ENCODE data around the gene FAM83F.
"Not testable (repeated sequence)": the region's sequence is repeated elsewhere in the genome, so short reads cannot be mapped to it uniquely, and the experiment has no call there.

Gene FAM83F

DNA sequence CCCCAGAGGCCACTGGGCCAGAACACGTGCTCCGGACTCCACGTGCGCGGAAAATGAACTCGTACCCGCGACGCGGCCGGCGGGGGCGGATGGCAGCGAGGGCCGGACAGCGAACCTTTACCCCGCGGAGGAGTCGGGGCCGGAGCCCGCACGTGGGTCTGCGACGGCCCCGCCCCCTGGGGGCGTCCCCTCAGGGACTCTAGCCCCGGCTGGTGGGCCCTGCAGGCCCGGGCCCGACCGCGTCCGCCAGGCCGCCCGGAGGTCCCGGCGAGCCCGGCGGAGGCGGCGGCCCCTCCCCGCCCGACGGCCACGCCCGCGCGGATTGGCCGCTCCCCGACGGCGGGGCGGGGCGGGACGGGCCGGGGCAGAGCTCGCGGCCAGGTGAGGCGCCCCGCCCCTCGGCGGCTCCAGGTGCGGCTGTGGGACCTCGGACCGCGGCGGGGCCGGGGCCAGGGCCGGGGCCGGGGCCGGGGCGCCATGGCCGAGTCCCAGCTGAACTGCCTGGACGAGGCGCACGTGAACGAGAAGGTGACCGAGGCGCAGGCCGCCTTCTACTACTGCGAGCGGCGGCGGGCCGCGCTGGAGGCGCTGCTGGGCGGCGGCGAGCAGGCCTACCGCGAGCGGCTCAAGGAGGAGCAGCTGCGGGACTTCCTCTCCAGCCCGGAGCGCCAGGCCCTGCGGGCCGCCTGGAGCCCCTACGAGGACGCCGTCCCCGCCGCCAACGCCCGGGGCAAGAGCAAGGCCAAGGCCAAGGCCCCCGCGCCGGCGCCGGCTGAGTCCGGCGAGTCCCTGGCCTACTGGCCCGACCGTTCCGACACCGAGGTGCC, at the start of gene FAM83F:
Gene FAM83F (plus strand): TSS at position 389 of the 827 bp plus-strand sequence. CDS start 89 bp downstream, at position 478.
- Mint-ChIP-seq H3K4me3 (peak within 1 kb of the TSS; percentile 71), H3K27me3 (no peaks in the 10 kb centered on the region), H3K4me1 (peaks cover 12% of the 10 kb centered on the region), H3K9me3 (no peaks in the 10 kb centered on the region), H3K36me3 (no peaks in the 10 kb centered on the region), H3K27ac (peak within 1 kb of the TSS; percentile 78)

DNA sequence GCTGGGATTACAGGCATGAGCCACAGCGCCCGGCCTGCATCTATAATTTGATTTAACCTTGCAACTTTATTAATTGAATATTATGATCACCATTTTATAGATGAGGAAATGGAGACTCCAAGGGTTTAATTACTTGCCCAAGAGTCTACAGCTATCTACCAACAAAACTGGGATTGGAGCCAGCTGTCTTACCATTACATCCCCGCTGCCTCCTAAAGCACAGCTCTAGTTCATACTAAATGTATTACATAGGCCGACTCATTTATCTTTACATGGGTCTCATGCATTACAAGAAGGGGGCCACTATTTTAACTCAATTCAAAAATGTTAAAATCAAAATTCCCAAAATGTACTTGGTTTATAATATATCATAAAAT, 48.6 kb upstream of the FAM83F start:
- Mint-ChIP-seq H3K4me1 (peaks cover 100% of the 10 kb centered on the region), H3K27ac (peak overlapping the region; percentile 87), H3K4me3 (no peak overlapping the region), H3K27me3 (no peaks in the 10 kb centered on the region), H3K36me3 (peaks cover 10% of the 10 kb centered on the region), H3K9me3 (no peaks in the 10 kb centered on the region)

DNA sequence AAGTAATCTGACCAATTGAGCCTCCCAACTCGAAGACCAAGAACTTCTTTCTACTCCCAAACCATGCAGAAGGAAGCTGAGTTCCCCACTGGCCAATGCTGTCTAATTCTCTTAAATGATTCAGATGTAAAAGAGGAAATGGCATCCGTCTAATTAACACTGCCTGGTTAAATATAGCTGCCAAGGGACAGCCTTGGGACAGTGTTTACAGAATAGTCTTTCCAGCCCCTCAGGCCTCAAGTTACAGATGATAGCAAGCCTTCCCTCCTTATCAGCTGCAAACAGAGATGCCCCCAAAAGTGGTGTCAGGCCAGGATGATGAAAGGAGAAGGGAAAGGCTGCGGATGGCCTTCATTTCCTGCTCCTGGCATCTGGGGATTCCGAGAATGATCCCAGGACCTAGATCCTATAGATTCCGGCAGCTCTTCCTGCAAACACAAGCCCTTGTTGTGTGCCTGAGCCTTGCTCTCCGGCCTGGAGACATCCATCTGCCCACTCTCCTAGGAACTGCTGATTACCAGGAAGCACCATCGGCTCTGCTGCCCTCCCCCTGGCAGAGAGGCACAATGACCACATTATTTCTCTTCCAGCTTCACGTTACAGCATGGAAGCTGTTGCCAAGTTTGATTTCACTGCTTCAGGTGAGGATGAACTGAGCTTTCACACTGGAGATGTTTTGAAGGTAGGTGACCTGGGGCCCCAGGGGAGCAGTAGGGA, 48.1 kb upstream of the FAM83F start:
- no peaks in the 10 kb centered on the region for H3K27me3 Mint-ChIP-seq
- H3K36me3 Mint-ChIP-seq = peaks cover 14% of the 10 kb centered on the region
- peak overlapping the region; percentile 30 for H3K4me3 Mint-ChIP-seq
- H3K4me1 Mint-ChIP-seq = peaks cover 100% of the 10 kb centered on the region
- no peaks in the 10 kb centered on the region for H3K9me3 Mint-ChIP-seq
- H3K27ac Mint-ChIP-seq = peak overlapping the region; percentile 87

DNA sequence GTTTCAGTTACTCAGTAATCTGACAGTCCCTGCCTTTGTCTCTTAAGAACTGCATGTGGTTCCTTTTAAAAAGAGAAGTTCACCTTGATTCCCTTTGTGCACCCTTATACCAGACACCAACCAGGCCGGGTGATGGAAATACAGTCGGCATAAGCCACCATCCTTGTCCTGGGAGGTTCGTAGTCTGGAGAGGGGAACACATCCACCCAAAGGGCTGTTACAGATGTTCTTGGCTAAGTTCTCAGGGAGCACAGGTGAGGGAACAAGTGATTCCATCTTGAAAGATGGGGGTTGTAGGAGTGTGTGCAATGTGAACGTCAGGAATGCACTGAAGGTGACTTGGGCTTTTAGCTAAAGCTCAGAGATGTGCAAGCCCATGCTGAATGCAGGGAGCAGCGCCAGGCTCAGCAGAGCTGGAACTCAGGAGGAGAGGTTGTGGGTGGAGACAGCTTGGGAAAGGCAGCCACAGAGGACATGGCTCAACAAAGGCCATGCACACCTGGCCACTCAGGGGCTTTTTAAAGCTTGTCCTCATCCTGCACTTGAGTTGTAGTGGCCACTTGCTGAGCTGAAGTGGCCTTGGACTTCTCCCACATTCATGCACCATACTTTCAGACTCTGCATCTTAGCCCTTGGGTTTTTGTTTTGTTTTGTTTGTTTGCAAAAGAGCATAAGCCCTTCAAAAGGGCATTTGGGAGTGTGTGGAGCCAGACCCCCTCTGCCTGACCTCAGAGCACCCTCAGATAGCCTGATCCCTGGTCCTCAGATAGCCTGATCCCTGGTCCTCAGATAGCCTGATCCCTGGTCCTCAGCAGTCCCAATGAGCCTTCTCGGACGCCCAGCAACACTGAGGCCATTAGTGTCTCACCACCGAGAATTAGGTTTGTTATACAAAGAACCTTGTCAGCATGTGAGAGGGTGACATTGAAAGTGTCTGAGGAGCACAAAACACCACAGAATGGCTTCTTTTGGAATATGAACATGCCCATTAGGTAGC, 47.2 kb upstream of the FAM83F start:
- no peaks in the 10 kb centered on the region for H3K27me3 Mint-ChIP-seq
- peaks cover 14% of the 10 kb centered on the region for H3K36me3 Mint-ChIP-seq
- H3K4me3 Mint-ChIP-seq = peak overlapping the region; percentile 30
- H3K9me3 Mint-ChIP-seq = no peaks in the 10 kb centered on the region
- H3K4me1 Mint-ChIP-seq = peaks cover 99% of the 10 kb centered on the region
- H3K27ac Mint-ChIP-seq = peak overlapping the region; percentile 87

DNA sequence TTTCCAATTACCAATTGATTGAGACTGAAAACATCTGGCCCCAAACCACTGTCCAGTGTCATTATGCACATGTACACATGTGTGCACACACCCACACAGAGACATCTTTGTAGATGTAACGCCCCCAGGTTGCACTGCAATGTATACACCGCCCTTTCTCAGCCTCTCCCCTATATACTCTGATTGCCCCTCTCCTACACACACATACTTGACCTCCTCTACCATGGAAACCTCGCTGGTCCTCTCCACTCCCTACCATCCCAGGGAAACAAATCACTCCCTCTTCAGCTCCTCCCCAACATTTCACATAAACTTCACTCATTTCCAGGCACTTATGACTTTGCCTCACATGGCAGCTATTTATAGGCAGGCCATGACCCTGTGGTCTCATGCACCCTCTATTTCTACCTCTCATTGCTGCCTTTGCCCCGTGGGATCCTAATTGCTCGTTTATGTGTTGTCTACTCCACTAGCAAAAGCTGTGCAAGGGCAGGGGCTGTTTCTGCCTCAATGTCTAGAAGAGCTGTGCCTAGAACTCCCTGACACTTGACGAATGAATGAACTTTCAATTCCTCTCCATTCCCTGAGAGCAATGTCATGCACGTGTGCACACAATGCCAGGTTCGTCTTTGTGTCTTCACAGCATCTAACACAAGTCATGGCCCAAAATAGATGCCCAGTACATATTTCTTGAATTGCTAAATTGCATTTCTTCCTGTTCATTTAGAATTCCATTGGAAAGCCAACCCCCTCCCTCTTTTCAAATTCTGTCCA, 44.6 kb upstream of the FAM83F start:
- H3K36me3 Mint-ChIP-seq = peaks cover 16% of the 10 kb centered on the region
- H3K4me1 Mint-ChIP-seq = peaks cover 99% of the 10 kb centered on the region
- H3K27ac Mint-ChIP-seq = peak overlapping the region; percentile 67
- H3K27me3 Mint-ChIP-seq = no peaks in the 10 kb centered on the region
- no peaks in the 10 kb centered on the region for H3K9me3 Mint-ChIP-seq
- peak overlapping the region; percentile 4 for H3K4me3 Mint-ChIP-seq

DNA sequence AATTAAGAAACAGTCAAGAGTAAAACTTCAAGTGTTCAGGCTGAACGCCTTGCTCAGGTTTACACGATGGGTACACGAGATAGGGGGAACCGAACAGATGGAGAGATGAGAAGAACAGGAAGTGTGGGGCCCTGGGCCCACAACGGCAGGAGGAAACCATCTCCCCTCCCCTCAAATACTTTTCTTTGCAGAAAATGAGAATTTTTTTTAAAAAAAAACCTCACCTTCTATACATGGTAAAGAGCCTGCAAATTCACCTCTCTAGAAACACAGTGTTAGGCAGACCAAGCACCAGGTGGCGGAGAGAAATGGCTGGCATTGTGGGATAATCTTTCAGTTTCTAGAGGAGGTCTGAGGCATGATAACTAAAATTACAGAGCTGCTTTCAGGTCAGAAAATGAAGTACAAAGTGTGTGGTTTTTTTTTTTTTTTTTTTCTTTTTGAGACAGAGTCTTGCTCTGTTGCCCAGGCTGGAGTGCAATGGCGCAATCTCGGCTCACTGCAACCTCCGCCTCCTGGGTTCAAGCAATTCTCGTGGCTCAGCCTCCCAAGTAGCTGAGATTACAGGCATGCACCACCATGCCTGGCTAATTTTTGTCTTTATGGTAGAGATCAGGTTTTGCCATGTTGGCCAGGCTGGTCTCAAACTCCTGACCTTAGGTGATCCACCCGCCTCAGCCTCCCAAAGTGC, 43.0 kb upstream of the FAM83F start:
- Mint-ChIP-seq H3K27ac (peak overlapping the region; percentile 99), H3K4me3 (peak overlapping the region; percentile 80), H3K36me3 (peaks cover 19% of the 10 kb centered on the region), H3K4me1 (peaks cover 93% of the 10 kb centered on the region)
- not testable (repeated sequence) for H3K9me3 Mint-ChIP-seq, H3K27me3 Mint-ChIP-seq

DNA sequence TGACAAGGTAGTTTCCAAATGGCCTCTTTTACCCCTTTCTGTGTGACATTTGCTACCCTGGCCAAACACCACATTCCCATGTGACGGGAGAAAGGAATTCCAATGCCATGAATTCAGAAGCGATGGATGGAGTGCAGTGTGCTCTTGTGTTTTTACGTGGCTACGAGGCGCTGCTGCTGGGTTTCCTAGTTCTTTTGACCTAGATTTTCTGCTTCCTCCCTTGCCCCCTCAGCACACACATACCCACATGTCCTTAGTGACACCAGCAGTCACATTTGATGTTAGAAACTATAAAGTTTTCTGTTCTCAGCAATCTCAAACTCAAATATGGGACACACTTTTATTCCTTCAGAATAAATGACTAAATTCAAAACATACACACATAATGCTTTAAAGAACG, 42.4 kb upstream of the FAM83F start:
- Mint-ChIP-seq H3K36me3 (peaks cover 24% of the 10 kb centered on the region), H3K27me3 (no peaks in the 10 kb centered on the region), H3K9me3 (no peaks in the 10 kb centered on the region), H3K4me3 (peak overlapping the region; percentile 80), H3K27ac (peak overlapping the region; percentile 99), H3K4me1 (peaks cover 93% of the 10 kb centered on the region)

DNA sequence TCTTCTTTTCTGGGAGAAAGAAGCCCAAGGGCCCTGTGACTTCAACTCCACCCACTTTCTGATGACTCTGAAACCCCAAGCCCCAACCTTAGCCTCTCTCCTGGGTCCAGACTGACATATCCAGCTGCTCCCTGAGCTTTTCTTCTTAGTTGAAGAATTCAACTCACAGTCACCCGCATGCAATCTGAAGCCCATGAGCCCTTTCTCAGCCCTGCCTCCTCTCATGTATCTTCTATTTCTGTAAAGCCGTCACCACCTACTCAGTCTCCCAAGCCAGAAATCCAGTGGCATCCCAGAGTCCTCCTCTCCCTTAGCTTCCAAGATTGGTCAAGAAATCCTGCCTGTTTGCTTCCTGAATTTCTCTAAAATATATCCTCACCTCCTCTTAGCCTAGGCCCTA, 41.7 kb upstream of the FAM83F start:
- Mint-ChIP-seq H3K36me3 (peaks cover 29% of the 10 kb centered on the region), H3K4me1 (peaks cover 93% of the 10 kb centered on the region), H3K27ac (peak overlapping the region; percentile 99), H3K4me3 (peak overlapping the region; percentile 67), H3K9me3 (no peaks in the 10 kb centered on the region), H3K27me3 (no peaks in the 10 kb centered on the region)

DNA sequence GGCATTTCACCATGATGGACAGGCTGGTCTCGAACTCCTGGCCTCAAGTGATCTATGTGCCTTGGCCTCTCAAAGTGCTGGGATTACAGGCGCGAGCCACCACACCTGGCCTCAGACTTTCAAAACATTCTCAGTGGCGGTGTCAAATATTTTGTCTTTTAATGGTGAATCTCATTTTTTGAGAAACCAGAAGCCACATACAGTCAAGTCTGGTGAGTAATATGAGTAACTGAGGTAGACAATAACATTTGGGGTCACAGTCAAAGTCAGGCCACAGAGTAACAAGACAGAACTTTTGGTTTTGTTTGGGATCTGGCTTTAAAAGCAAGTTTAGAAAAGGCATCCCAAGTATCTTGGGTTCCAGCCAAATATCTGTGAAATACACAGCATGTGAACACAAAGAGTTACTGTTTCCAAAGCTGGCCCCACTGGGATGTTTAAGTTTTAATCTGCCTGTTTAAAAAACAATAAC, 40.1 kb upstream of the FAM83F start:
- peak overlapping the region; percentile 93 for H3K27ac Mint-ChIP-seq

DNA sequence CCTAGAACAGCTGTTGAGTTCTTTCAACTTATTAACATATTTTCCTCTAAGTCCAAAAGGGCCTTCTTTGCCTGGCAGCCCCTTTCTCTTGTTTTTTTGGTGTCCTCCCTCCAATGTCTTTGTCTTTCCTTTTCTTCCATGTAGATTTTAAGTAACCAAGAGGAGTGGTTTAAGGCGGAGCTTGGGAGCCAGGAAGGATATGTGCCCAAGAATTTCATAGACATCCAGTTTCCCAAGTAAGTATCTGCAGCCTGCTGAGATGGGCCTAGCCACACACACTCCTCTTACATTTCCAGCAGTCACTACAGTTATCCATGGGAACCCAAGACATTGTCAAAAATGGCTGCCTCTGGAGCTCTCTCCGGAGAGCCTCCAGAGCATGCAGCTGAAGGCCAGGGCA, 39.1 kb upstream of the FAM83F start:
- no peaks in the 10 kb centered on the region for H3K9me3 Mint-ChIP-seq
- H3K36me3 Mint-ChIP-seq = peaks cover 34% of the 10 kb centered on the region
- H3K4me1 Mint-ChIP-seq = peaks cover 93% of the 10 kb centered on the region
- no peak overlapping the region for H3K4me3 Mint-ChIP-seq
- H3K27ac Mint-ChIP-seq = peak overlapping the region; percentile 93
- no peaks in the 10 kb centered on the region for H3K27me3 Mint-ChIP-seq

More for the DNA sequence above, 40.1 kb upstream of the FAM83F start:
- Mint-ChIP-seq H3K4me3 (no peak overlapping the region), H3K4me1 (peaks cover 93% of the 10 kb centered on the region), H3K9me3 (no peaks in the 10 kb centered on the region), H3K36me3 (peaks cover 32% of the 10 kb centered on the region), H3K27me3 (no peaks in the 10 kb centered on the region)

DNA sequence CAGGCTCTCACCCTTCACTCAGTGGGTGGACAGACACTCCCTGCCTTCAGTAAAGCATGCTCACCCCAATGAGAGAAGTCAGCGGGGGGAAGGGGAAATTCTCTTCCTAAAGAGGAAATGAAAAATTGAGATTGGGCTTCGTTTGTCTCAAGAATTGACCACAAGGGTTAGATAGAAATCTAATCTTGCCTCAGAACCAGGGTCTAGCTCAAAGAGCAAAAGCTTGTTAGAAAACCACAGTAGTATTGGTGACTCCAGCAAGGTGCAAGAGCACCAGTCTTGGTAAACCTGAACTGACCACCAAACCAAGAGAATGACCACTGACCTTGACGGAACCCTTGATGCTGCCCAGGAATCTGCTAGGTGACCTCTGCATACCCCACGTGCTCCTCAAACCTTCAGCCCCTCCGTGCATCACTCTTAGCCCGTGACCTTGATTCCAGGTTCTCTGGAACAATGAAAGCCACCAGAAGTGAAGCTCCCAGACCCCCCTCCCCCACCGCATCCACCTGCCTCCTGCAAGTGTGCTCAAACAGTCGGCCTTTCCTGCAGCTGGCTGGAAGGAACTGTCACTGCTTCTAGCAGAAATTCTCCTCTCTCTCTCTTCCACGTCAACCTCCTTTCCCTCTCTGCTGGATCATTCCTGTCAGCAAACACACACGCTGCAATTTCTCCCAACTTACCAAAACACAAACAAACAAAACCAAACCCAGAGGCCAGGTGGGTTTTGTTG, 37.7 kb upstream of the FAM83F start:
- Mint-ChIP-seq H3K4me1 (peaks cover 92% of the 10 kb centered on the region), H3K27me3 (no peaks in the 10 kb centered on the region)

DNA sequence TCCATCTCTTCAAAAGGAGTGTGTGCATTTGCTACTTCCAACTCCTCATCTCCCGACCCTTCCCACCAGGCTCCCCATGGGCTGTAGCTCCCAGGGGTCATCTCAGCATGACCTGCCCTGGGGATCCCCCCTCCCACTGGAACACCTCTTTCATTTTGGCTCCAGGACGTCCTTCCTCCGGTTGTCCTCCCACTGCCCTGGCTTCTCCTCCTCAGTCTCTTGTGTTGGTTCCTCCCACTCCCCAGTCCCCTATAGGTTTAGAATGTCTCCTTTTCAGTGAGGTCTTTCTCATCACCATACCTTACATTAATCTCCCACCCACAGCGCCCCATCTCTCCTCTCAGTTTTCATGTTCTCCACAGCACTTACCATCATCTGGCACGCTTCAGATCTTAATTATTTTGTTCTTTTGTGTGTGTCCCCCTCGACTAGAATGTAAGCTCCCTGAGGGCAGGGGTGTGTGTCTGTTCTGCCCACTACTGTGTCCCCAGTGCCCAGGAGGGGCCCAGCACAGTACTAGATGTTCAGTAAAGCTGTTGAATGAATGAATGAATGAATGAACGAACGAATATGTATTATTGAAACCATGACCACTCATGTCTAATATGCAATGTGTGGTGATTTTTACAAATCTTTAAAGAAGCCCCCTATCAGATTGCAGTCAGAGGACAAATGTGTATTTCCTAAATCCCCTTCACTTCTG, 36.6 kb upstream of the FAM83F start:
- H3K27me3 Mint-ChIP-seq = no peaks in the 10 kb centered on the region
- peaks cover 34% of the 10 kb centered on the region for H3K36me3 Mint-ChIP-seq
- peaks cover 88% of the 10 kb centered on the region for H3K4me1 Mint-ChIP-seq
- H3K27ac Mint-ChIP-seq = peak overlapping the region; percentile 79
- H3K4me3 Mint-ChIP-seq = no peak overlapping the region
- H3K9me3 Mint-ChIP-seq = no peaks in the 10 kb centered on the region

More for the DNA sequence above, 37.7 kb upstream of the FAM83F start:
- Mint-ChIP-seq H3K4me3 (no peak overlapping the region), H3K27ac (peak overlapping the region; percentile 79), H3K9me3 (no peaks in the 10 kb centered on the region), H3K36me3 (peaks cover 33% of the 10 kb centered on the region)

DNA sequence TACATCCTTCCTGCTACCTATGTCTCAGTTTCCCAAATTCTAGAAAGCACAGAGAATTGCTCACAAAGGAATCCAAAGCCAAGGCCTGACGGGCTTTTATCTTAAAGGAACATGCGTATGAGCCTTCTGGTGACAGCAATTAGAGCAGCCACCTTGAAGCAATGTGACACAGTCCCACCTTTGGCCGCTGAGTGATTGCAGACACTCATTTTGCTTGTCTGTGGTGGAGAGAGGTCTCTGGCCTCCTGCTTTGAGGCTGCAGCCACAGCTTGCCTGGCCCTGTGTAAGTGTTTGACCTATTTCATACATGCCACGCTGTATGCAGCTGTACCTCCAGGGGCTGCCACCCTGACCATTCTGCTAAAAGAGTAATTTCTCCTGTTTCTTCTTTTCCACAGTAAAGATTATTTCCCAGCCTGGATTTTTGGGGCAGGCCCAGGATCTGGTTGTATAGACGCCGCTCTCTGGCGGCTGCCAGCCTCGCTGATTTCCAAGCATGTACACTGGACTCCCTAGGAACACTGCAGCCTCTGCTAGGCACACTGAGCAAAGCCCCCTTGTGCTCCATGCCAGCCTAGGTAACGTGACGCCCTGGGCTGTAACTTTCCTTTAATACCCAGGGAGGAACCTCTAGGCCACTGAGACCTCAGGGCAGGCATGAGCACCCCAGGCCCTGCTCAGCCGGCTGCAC, 35.7 kb upstream of the FAM83F start:
- peaks cover 80% of the 10 kb centered on the region for H3K4me1 Mint-ChIP-seq
- H3K27me3 Mint-ChIP-seq = no peaks in the 10 kb centered on the region
- peaks cover 35% of the 10 kb centered on the region for H3K36me3 Mint-ChIP-seq
- no peak overlapping the region for H3K4me3 Mint-ChIP-seq
- H3K27ac Mint-ChIP-seq = peak overlapping the region; percentile 79
- H3K9me3 Mint-ChIP-seq = no peaks in the 10 kb centered on the region

Data from activated naive CD4-positive, alpha-beta T cell treated with anti-CD3 and anti-CD28 coated beads, Interleukin-2, amount 50 U/mL, for 24 hours (primary cell).